DOHH2 (cell line): ENCODE measurements around the gene MARCHF11.

Experiments used
- EZH2phosphoT487 ChIP-seq: fragments of 200-600 bp; sonication (generic); IDR thresholded peaks from 2 replicates; pipeline ENCODE4 v1.6.1; 2017; ENCODE audit warnings: borderline replicate concordance, mild to moderate bottlenecking, antibody characterized with exemption, low read length, moderate library complexity, mixed read lengths
- TF ChIP-seq, protein P1 (sequence below): fragments of 200-600 bp; sonication (generic); IDR thresholded peaks from one replicate; pipeline ENCODE4 v1.5.1; 2014; ENCODE audit warnings: antibody characterized with exemption, mild to moderate bottlenecking, low read depth, low read length; ENCODE audit not compliant: poor library complexity, severe bottlenecking

DNA sequence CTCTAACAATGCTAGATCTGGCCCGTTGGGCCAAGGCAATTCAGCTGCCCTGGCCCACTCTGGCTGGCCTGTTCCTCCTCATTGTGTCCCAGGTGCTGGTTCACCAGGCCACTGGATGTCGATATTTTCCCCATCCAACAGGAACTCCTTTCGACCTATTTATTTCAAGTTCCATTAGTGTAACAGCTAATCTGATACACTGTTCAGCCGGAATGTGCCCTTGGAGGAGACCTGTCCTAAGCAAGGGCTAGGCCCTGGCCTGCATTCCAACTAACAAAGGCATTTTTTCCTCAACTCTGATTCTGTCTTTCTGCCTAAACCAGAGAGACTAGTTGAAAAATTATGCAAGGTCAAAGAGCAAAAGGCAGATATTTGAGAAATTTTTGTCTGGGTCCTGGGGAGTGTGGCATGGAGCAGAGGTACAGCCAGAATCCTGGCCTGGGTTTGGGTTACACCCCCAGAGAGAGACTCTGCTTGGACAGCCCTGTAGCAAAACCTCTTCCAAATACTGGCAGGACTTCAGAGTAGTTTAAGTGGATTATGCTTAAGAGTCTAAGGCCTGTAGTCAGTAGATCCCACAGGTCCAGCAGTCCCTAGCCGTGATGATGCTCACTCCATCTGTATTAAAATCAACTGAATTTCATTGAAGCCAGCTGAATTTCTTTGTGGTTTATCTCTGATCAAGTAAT lies 36.1 kb downstream of the MARCHF11 start:
- TF ChIP-seq, protein P1, sequence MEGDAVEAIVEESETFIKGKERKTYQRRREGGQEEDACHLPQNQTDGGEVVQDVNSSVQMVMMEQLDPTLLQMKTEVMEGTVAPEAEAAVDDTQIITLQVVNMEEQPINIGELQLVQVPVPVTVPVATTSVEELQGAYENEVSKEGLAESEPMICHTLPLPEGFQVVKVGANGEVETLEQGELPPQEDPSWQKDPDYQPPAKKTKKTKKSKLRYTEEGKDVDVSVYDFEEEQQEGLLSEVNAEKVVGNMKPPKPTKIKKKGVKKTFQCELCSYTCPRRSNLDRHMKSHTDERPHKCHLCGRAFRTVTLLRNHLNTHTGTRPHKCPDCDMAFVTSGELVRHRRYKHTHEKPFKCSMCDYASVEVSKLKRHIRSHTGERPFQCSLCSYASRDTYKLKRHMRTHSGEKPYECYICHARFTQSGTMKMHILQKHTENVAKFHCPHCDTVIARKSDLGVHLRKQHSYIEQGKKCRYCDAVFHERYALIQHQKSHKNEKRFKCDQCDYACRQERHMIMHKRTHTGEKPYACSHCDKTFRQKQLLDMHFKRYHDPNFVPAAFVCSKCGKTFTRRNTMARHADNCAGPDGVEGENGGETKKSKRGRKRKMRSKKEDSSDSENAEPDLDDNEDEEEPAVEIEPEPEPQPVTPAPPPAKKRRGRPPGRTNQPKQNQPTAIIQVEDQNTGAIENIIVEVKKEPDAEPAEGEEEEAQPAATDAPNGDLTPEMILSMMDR, result no peak
- TF ChIP-seq EZH2phosphoT487, result no peak
